Activated T-cell treated with anti-CD3 and anti-CD28 coated beads for 4 hours (primary cell): Measurements from ENCODE around the gene FFAR2.
"Not testable (repeated sequence)": the region's sequence is repeated elsewhere in the genome, so short reads cannot be mapped to it uniquely, and the experiment has no call there.

ENCODE experiments used
- DNase-seq: peaks from one replicate; pipeline ENCODE4 v3.0.0-alpha.2; 2020

The FFAR2 gene

GRCh38 chr19:35458192-35458591 lies 10.1 kb downstream of the FFAR2 start:
- DNase-seq, result no peak

GRCh38 chr19:35458731-35459391 lies 10.8 kb downstream of the FFAR2 start:
- DNase-seq, result no peak

- DNase-seq, result no peak
Measured at GRCh38 chr19:35459414-35460082, 11.5 kb downstream of the FFAR2 start.

GRCh38 chr19:35460608-35461007 lies 12.6 kb downstream of the FFAR2 start:
- no peak for DNase-seq

- no peak for DNase-seq
Measured at GRCh38 chr19:35461060-35461459, 13.0 kb downstream of the FFAR2 start.

GRCh38 chr19:35461788-35462187 lies 13.7 kb downstream of the FFAR2 start:
- DNase-seq, result not testable (repeated sequence)

GRCh38 chr19:35462476-35462953 lies 14.5 kb downstream of the FFAR2 start:
- peak; percentile 15 for DNase-seq

GRCh38 chr19:35462956-35463355 lies 14.9 kb downstream of the FFAR2 start:
- DNase-seq, result not testable (repeated sequence)

- DNase-seq, result no peak
Measured at GRCh38 chr19:35466259-35466658, 18.2 kb downstream of the FFAR2 start.

- DNase-seq, result peak; percentile 49
Measured at GRCh38 chr19:35468637-35469036, 20.6 kb downstream of the FFAR2 start.

- no peak for DNase-seq
Measured at GRCh38 chr19:35470128-35470527, 22.1 kb downstream of the FFAR2 start.

GRCh38 chr19:35471075-35471474 lies 23.0 kb downstream of the FFAR2 start:
- DNase-seq, result not testable (repeated sequence)

GRCh38 chr19:35471946-35472345 lies 23.9 kb downstream of the FFAR2 start:
- DNase-seq, result no peak

GRCh38 chr19:35474104-35474503 lies 26.0 kb downstream of the FFAR2 start:
- no peak for DNase-seq

GRCh38 chr19:35474594-35474993 lies 26.5 kb downstream of the FFAR2 start:
- not testable (repeated sequence) for DNase-seq

- no peak for DNase-seq
Measured at GRCh38 chr19:35476149-35476548, 28.1 kb downstream of the FFAR2 start.

- no peak for DNase-seq
Measured at GRCh38 chr19:35478794-35479677, 31.0 kb downstream of the FFAR2 start.

- DNase-seq, result no peak
Measured at GRCh38 chr19:35483089-35483488, 35.0 kb downstream of the FFAR2 start.

GRCh38 chr19:35484252-35485036 lies 36.4 kb downstream of the FFAR2 start:
- DNase-seq, result no peak

- no peak for DNase-seq
Measured at GRCh38 chr19:35486268-35486708, 38.2 kb downstream of the FFAR2 start.

GRCh38 chr19:35487656-35488182 lies 39.7 kb downstream of the FFAR2 start:
- DNase-seq, result no peak

GRCh38 chr19:35488677-35489076 lies 40.6 kb downstream of the FFAR2 start:
- DNase-seq, result no peak
